Right lobe of liver (tissue), 4 donors: Measurements from ENCODE around the gene TMEM47.

Experiments
- POLR2A ChIP-seq: fragments of 450-650 bp; IDR thresholded peaks from one replicate; pipeline ENCODE4 v1.6.1; 2017; ENCODE audit warnings: antibody characterized with exemption, mild to moderate bottlenecking
- TF ChIP-seq, protein P1 (sequence below), 4 donors: fragments of 200-600 bp in 3 of 4; fragments of 450-650 bp in 1 of 4; IDR thresholded peaks; one replicate each; pipeline versions ENCODE4 v1.5.1 to v1.8.0; 2016 to 2022; ENCODE audit warnings: antibody characterized with exemption in 4 of 4, mild to moderate bottlenecking in 2 of 4
- donor health status: DM: no; HTN: no; CAD: no.
- donor health status: DM: no; HTN: no; CAD: no.
- donor health status: DM: no; HTN: yes; CAD: no.

DNA sequence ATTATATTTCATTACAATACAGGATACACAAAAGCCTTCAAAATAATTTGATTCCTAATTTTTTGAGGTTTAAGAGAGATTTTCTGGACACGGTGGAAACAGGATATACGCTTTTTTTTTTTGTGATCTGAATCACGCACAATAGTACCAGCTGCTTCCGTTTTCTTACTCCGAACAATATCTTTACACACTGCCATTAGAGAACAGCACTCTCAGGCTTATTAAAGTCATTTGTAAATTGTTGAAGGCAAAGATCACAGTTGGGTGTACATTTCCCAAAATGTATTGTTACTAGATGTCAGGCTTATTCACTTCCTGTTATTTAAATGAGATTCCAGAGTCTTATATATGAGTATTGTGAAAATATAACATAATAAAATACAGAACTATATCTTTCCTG is 71.5 kb downstream of the TMEM47 start:
- TF ChIP-seq, protein P1, sequence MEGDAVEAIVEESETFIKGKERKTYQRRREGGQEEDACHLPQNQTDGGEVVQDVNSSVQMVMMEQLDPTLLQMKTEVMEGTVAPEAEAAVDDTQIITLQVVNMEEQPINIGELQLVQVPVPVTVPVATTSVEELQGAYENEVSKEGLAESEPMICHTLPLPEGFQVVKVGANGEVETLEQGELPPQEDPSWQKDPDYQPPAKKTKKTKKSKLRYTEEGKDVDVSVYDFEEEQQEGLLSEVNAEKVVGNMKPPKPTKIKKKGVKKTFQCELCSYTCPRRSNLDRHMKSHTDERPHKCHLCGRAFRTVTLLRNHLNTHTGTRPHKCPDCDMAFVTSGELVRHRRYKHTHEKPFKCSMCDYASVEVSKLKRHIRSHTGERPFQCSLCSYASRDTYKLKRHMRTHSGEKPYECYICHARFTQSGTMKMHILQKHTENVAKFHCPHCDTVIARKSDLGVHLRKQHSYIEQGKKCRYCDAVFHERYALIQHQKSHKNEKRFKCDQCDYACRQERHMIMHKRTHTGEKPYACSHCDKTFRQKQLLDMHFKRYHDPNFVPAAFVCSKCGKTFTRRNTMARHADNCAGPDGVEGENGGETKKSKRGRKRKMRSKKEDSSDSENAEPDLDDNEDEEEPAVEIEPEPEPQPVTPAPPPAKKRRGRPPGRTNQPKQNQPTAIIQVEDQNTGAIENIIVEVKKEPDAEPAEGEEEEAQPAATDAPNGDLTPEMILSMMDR (IDR thresholded peaks at IDR 0.05) = no peak
- TF ChIP-seq POLR2A = no peak
